ENCODE data around the gene TMEM53.

DNA sequence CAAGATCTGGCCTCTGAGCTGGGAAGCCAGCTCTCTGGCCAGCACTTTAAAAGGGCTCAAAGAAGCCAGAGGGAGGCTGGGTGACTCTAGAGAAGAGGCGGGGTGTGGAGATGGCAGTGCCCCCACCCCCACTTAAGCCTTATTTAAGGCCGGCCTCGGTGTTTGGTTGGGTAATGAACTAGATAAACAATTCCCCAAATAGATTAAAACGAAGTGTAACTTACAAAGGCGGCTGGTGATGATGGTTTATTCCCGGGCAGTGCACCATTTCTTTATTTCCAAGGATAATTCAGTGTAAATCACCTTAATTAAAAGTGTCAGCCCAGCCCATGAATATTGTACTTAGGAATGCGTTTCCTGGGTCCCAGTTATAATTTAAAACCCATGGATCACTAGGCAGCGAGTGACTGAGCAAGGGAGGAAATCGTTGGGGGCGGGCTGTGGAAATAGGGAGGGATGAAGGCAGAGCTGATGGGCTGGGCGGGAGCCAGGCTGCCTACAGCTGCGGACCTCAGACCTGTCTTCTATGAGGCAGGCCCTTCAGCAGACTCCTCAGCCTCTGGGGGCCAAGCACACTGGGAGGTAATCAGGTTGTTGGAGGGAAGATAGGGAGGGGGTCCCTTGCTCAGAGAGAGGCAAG lies 54.9 kb downstream of the TMEM53 start:
- TF ChIP-seq CTCF (IDR thresholded peaks at IDR 0.05), result no peak
- TF ChIP-seq POLR2A (IDR thresholded peaks at IDR 0.05), result no peak

Data from lower leg skin (tissue), 3 donors.